Lung (tissue), 12 donors: ENCODE data around the gene DCLK1. TPM values are rescaled to one million over a fixed set of nuclear protein-coding genes. Genes with fewer than 3 reads are reported as not detected.
A peak's percentile ranks its signal among the peaks of the same experiment; 100 is the strongest.

Experiments
- ATAC-seq: fragments of 200-7000 bp; cut with Tn5 transposase; one replicate; pipeline ENCODE4 v1.9.1; 2020; ENCODE audit warnings: moderate number of reproducible peaks; ENCODE audit not compliant: insufficient read depth, low FRiP score
- DNase-seq, 3 donors: peaks; one replicate each; pipeline ENCODE4 v3.0.0-alpha.2; 2013 to 2017
- H3K27ac ChIP-seq, 2 donors: one replicate each; pipeline ENCODE4 v1.5.1; 2013; ENCODE audit warnings: mild to moderate bottlenecking in 2 of 2, moderate library complexity in 2 of 2, control low read depth in 1 of 2, inconsistent platforms in 1 of 2, low read depth in 1 of 2, low read length in 1 of 2
- H3K27me3 ChIP-seq, 3 donors: one replicate each; pipeline ENCODE4 v1.5.1; 2013; ENCODE audit warnings: low read length in 2 of 3; ENCODE audit not compliant: control insufficient read depth in 3 of 3, insufficient read depth in 3 of 3
- H3K36me3 ChIP-seq, 4 donors: one replicate each; pipeline ENCODE4 v1.5.1; 2013; ENCODE audit warnings: low read length in 4 of 4, mild to moderate bottlenecking in 1 of 4, moderate library complexity in 1 of 4; ENCODE audit not compliant: control insufficient read depth in 4 of 4, insufficient read depth in 4 of 4
- H3K4me1 ChIP-seq, 5 donors: one replicate each; pipeline ENCODE4 v1.5.1; 2013; ENCODE audit warnings: low read length in 5 of 5, mild to moderate bottlenecking in 2 of 5, moderate library complexity in 1 of 5; ENCODE audit not compliant: control insufficient read depth in 5 of 5, insufficient read depth in 5 of 5
- H3K4me3 ChIP-seq: one replicate; pipeline ENCODE4 v1.5.1; 2013; ENCODE audit warnings: mild to moderate bottlenecking, control low read depth, moderate library complexity
- H3K9ac ChIP-seq, 2 donors: one replicate each; pipeline ENCODE4 v1.5.1; 2013; ENCODE audit warnings: low read length in 2 of 2, control low read depth in 1 of 2; ENCODE audit not compliant: insufficient read depth in 1 of 2
- H3K9me3 ChIP-seq, 4 donors: one replicate each; pipeline ENCODE4 v1.5.1; 2013; ENCODE audit warnings: low read length in 3 of 4, mild to moderate bottlenecking in 1 of 4, moderate library complexity in 1 of 4; ENCODE audit not compliant: control insufficient read depth in 4 of 4, insufficient read depth in 3 of 4
- CTCF ChIP-seq: IDR thresholded peaks from 2 replicates; pipeline ENCODE4 v1.5.1; 2012; ENCODE audit warnings: mild to moderate bottlenecking; ENCODE audit errors: control extremely low read depth, extremely low read depth
- WGBS, 2 donors: extraction: QIAGEN DNeasy Blood & Tissue Kit; methylation state at CpG; one replicate each; pipeline ENCODE4 v1.1.7; 2013; 5-methylcytosine and 5-hydroxymethylcytosine counted together
- polyA plus RNA-seq, 2 donors: library from polyadenylated mRNA; stranded (reverse); fragments of 200-250 nt; gene quantifications; one replicate each; pipeline ENCODE4 v1.2.1, GENCODE V29; 2013
- total RNA-seq, 2 donors: library from RNA; depleted of rRNA in 1 of 2; stranded (reverse); fragments of >200 nt in 1 of 2; gene quantifications; one replicate each; pipeline ENCODE4 v1.2.1, GENCODE V29; 2014 to 2021
- donor health status: control.
- donor health status: control.
- donor health status: Bipolar disorder and iron deficiency.
- donor health status: healthy.
- donor health status: DM: yes; HTN: yes; CAD: no.

Gene DCLK1
- total and polyA plus RNA-seq, 4 donors, result 1.2 to 23.5 (median 7.0) TPM

DNA sequence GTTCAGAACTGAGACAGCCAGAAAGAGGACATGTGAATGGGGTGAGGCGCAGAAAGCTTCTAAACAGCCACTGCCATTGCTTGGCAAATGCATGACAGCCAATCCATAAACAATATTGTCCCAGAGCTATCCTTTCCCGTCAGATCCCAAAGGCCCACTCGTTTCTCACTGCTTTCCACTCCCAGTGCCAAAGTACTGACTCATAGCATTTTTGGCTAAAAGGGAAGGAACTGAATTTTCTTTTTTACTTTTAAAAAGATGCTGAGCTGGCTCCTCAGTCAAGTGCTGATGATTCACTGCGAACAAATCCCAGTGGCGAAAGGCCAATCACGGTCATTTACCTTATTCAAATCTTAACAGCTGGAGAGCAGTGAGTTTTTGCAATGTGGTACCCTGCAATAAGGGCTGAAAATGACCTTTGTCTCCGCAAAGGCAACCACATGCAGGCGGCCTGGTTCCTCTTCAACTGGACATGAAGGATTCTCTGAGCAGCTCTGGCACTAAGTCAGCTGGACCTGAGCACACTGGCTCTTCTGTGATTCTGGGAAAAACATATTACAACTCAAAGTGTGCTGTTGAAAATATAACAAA is 151.7 kb downstream of the DCLK1 start:
- H3K27ac ChIP-seq, result peak overlapping the region in 1 of 2 donors; percentile 46
- no peak for TF ChIP-seq CTCF
- H3K27me3 ChIP-seq, result no peaks in the 10 kb centered on the region
- no peaks in the 10 kb centered on the region for H3K36me3 ChIP-seq
- peaks cover 0 to 2% (median 0%) of the 10 kb centered on the region in 4 donors for H3K9me3 ChIP-seq
- no peak overlapping the region for H3K4me3 ChIP-seq
- DNase-seq, result peak in 2 of 3 donors; percentile 36 to 59
- WGBS, 2 donors, result 70 to 84% methylated on average over 8 of the region's 8 CpGs
- no peak overlapping the region for H3K9ac ChIP-seq
- peaks cover 0 to 6% (median 2%) of the 10 kb centered on the region in 5 donors for H3K4me1 ChIP-seq
- ATAC-seq, result peak; percentile 67

GRCh38 chr13:35978607-35979316 is 152.4 kb downstream of the DCLK1 start:
- TF ChIP-seq CTCF, result peak; percentile 46
- no peaks in the 10 kb centered on the region for H3K36me3 ChIP-seq
- 46 to 50% methylated on average over 10 of the region's 10 CpGs for WGBS, 2 donors
- no peak for ATAC-seq
- no peak overlapping the region for H3K4me3 ChIP-seq
- peak; percentile 37 to 82 (median 79) for DNase-seq
- H3K4me1 ChIP-seq, result peaks cover 0 to 6% (median 0%) of the 10 kb centered on the region in 5 donors
- H3K27me3 ChIP-seq, result no peaks in the 10 kb centered on the region
- peaks cover 0 to 2% (median 0%) of the 10 kb centered on the region in 4 donors for H3K9me3 ChIP-seq
- H3K27ac ChIP-seq, result peak overlapping the region in 1 of 2 donors; percentile 46
- no peak overlapping the region for H3K9ac ChIP-seq

DNA sequence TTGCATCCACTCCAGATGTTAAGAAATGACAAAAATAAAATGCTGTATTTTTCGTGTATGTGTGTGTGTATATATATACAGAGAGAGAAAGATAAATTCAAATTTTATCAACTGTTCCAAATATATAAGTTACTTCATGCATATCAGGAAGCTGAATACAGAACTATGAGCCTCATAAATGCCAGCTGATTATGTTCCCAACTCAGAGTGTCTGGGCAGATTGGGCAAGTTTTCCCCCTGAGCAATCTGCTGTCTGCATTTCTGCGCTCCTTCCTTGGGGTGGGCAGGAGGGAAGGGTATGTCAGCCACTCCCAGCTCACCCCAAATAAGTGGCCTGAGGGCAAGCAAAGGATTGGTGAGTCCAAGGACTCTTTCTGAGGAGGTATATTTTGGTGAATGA is 154.1 kb downstream of the DCLK1 start:
- no peak for ATAC-seq
- no peaks in the 10 kb centered on the region for H3K27me3 ChIP-seq
- H3K9me3 ChIP-seq, result peaks cover 0 to 2% (median 0%) of the 10 kb centered on the region in 4 donors
- H3K36me3 ChIP-seq, result no peaks in the 10 kb centered on the region
- 73 to 90% methylated on average over 2 of the region's 2 CpGs for WGBS, 2 donors
- peaks cover 0 to 6% (median 0%) of the 10 kb centered on the region in 5 donors for H3K4me1 ChIP-seq
- no peak for TF ChIP-seq CTCF
- H3K9ac ChIP-seq, result no peak overlapping the region
- no peak for DNase-seq
- H3K27ac ChIP-seq, result no peak overlapping the region
- no peak overlapping the region for H3K4me3 ChIP-seq
